Duodenal mucosa (tissue), 2 donors: ENCODE data around the gene DIDO1.
"Not testable (repeated sequence)": the region's sequence is repeated elsewhere in the genome, so short reads cannot be mapped to it uniquely, and the experiment has no call there.

ENCODE experiments used
- H3K27ac ChIP-seq: one replicate; pipeline ENCODE4 v1.7.0; 2013; ENCODE audit warnings: low read depth, low read length
- H3K27me3 ChIP-seq, 2 donors: one replicate each; pipeline ENCODE4 v1.7.0; 2013; ENCODE audit warnings: low read length in 2 of 2, control low read depth in 1 of 2; ENCODE audit not compliant: insufficient read depth in 2 of 2, control insufficient read depth in 1 of 2
- H3K36me3 ChIP-seq, 2 donors: one replicate each; pipeline ENCODE4 v1.7.0; 2013; ENCODE audit warnings: low read length in 2 of 2, control low read depth in 1 of 2; ENCODE audit not compliant: insufficient read depth in 2 of 2, control insufficient read depth in 1 of 2
- H3K4me1 ChIP-seq, 2 donors: one replicate each; pipeline ENCODE4 v1.7.0; 2013; ENCODE audit warnings: low read length in 2 of 2, control low read depth in 1 of 2; ENCODE audit not compliant: insufficient read depth in 2 of 2, control insufficient read depth in 1 of 2
- H3K4me3 ChIP-seq, 2 donors: one replicate each; pipeline ENCODE4 v1.7.0; 2013; ENCODE audit warnings: low read length in 2 of 2, low read depth in 1 of 2
- H3K9ac ChIP-seq, 2 donors: one replicate each; pipeline ENCODE4 v1.7.0; 2013; ENCODE audit warnings: low read length in 2 of 2, low read depth in 1 of 2
- H3K9me3 ChIP-seq, 2 donors: one replicate each; pipeline ENCODE4 v1.7.0; 2013; ENCODE audit warnings: low read length in 2 of 2, control low read depth in 1 of 2; ENCODE audit not compliant: control insufficient read depth in 1 of 2

DIDO1 gene

GRCh38 chr20:62879275-62880146, 46.8 kb downstream of the DIDO1 start:
- no peak overlapping the region for H3K4me3 ChIP-seq
- H3K4me1 ChIP-seq, result peaks cover 14 to 19% of the 10 kb centered on the region in 2 donors

GRCh38 chr20:62878244-62879038, 47.9 kb downstream of the DIDO1 start:
- H3K4me1 ChIP-seq, result peaks cover 14 to 19% of the 10 kb centered on the region in 2 donors
- no peak overlapping the region for H3K4me3 ChIP-seq
- H3K27ac ChIP-seq, result no peak overlapping the region
- peaks cover 5 to 21% of the 10 kb centered on the region in 2 donors for H3K36me3 ChIP-seq
- no peaks in the 10 kb centered on the region for H3K9me3 ChIP-seq
- no peak overlapping the region for H3K9ac ChIP-seq
- no peaks in the 10 kb centered on the region for H3K27me3 ChIP-seq

More at GRCh38 chr20:62879275-62880146, 46.8 kb downstream of the DIDO1 start:
- H3K36me3 ChIP-seq, result peaks cover 5 to 21% of the 10 kb centered on the region in 2 donors
- no peaks in the 10 kb centered on the region for H3K27me3 ChIP-seq
- no peaks in the 10 kb centered on the region for H3K9me3 ChIP-seq
- H3K9ac ChIP-seq, result no peak overlapping the region
- H3K27ac ChIP-seq, result no peak overlapping the region

GRCh38 chr20:62876902-62877816, 49.1 kb downstream of the DIDO1 start:
- H3K27ac ChIP-seq, result no peak overlapping the region

GRCh38 chr20:62876501-62876901, 49.8 kb downstream of the DIDO1 start:
- Histone ChIP-seq H3K4me1 (peaks cover 14 to 19% of the 10 kb centered on the region in 2 donors), H3K27ac (no peak overlapping the region), H3K4me3 (no peak overlapping the region), H3K27me3 (no peaks in the 10 kb centered on the region), H3K9ac (no peak overlapping the region), H3K36me3 (peaks cover 5 to 13% of the 10 kb centered on the region in 2 donors), H3K9me3 (no peaks in the 10 kb centered on the region)

More at GRCh38 chr20:62876902-62877816, 49.1 kb downstream of the DIDO1 start:
- Histone ChIP-seq H3K4me1 (peaks cover 14 to 19% of the 10 kb centered on the region in 2 donors), H3K9me3 (no peaks in the 10 kb centered on the region), H3K9ac (no peak overlapping the region), H3K4me3 (no peak overlapping the region), H3K36me3 (peaks cover 5 to 19% of the 10 kb centered on the region in 2 donors), H3K27me3 (no peaks in the 10 kb centered on the region)

GRCh38 chr20:62875419-62876361, 50.6 kb downstream of the DIDO1 start:
- Histone ChIP-seq H3K27ac (no peak overlapping the region), H3K9ac (peak overlapping the region in 1 of 2 donors; percentile 13), H3K4me3 (peak overlapping the region in 1 of 2 donors; percentile 32), H3K4me1 (peaks cover 14 to 19% of the 10 kb centered on the region in 2 donors), H3K36me3 (peaks cover 0 to 5% of the 10 kb centered on the region in 2 donors), H3K9me3 (no peaks in the 10 kb centered on the region), H3K27me3 (no peaks in the 10 kb centered on the region)

GRCh38 chr20:62874964-62875344, 51.4 kb downstream of the DIDO1 start:
- Histone ChIP-seq H3K4me1 (peaks cover 14 to 19% of the 10 kb centered on the region in 2 donors), H3K36me3 (no peaks in the 10 kb centered on the region), H3K9ac (no peak overlapping the region), H3K27ac (no peak overlapping the region), H3K27me3 (no peaks in the 10 kb centered on the region), H3K4me3 (no peak overlapping the region), H3K9me3 (no peaks in the 10 kb centered on the region)

- H3K36me3 ChIP-seq, H3K9me3 ChIP-seq, H3K4me3 ChIP-seq, H3K9ac ChIP-seq, H3K27ac ChIP-seq, H3K27me3 ChIP-seq: not testable (repeated sequence)
- H3K4me1 ChIP-seq, result peaks cover 14 to 19% of the 10 kb centered on the region in 2 donors
These were observed 52.6 kb downstream of the DIDO1 start for GRCh38 chr20:62873681-62874031.

GRCh38 chr20:62873280-62873679, 53.0 kb downstream of the DIDO1 start:
- Histone ChIP-seq H3K27me3 (no peaks in the 10 kb centered on the region), H3K9me3 (no peaks in the 10 kb centered on the region), H3K27ac (no peak overlapping the region), H3K4me1 (peaks cover 14 to 19% of the 10 kb centered on the region in 2 donors), H3K36me3 (no peaks in the 10 kb centered on the region), H3K9ac (no peak overlapping the region), H3K4me3 (no peak overlapping the region)

GRCh38 chr20:62872862-62873261, 53.4 kb downstream of the DIDO1 start:
- Histone ChIP-seq H3K27ac (no peak overlapping the region), H3K9me3 (no peaks in the 10 kb centered on the region), H3K27me3 (no peaks in the 10 kb centered on the region), H3K36me3 (no peaks in the 10 kb centered on the region), H3K4me3 (no peak overlapping the region), H3K9ac (no peak overlapping the region), H3K4me1 (peaks cover 14 to 19% of the 10 kb centered on the region in 2 donors)
